ENCODE data around the gene SMOC1.

GRCh38 chr14:69930780-69931379, 51.7 kb downstream of the SMOC1 start:
- TF ChIP-seq, protein P1, sequence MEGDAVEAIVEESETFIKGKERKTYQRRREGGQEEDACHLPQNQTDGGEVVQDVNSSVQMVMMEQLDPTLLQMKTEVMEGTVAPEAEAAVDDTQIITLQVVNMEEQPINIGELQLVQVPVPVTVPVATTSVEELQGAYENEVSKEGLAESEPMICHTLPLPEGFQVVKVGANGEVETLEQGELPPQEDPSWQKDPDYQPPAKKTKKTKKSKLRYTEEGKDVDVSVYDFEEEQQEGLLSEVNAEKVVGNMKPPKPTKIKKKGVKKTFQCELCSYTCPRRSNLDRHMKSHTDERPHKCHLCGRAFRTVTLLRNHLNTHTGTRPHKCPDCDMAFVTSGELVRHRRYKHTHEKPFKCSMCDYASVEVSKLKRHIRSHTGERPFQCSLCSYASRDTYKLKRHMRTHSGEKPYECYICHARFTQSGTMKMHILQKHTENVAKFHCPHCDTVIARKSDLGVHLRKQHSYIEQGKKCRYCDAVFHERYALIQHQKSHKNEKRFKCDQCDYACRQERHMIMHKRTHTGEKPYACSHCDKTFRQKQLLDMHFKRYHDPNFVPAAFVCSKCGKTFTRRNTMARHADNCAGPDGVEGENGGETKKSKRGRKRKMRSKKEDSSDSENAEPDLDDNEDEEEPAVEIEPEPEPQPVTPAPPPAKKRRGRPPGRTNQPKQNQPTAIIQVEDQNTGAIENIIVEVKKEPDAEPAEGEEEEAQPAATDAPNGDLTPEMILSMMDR (IDR thresholded peaks at IDR 0.05): no peak
- TF ChIP-seq POLR2A (IDR thresholded peaks at IDR 0.05): no peak

All from body of pancreas (tissue), 4 donors.